H1 (cell line): ENCODE results near the gene PIK3R3. TPM values are rescaled to one million over a fixed set of nuclear protein-coding genes. Genes with fewer than 3 reads are reported as not detected.

ENCODE experiments used
- CTCF ChIA-PET: fragments of 300-600 bp; sonication (Branson Sonifier 250); formaldehyde crosslinking; loops from one replicate; lab custom pipeline; 2021; ENCODE audit not compliant: partially characterized antibody; lab: Charles Lee
- POLR2A ChIA-PET: fragments of 300-600 bp; sonication (Branson Sonifier 250); formaldehyde crosslinking; loops from one replicate; lab custom pipeline; 2021; ENCODE audit warnings: inconsistent platforms; ENCODE audit not compliant: partially characterized antibody; lab: Charles Lee
- DNase-seq, 2 experiments: peaks; one replicate each; pipeline versions ENCODE4 v3.0.0 to v3.0.0-alpha.2; 2010 to 2022; ENCODE audit warnings: low spot score in 2 of 2, low read depth in 1 of 2, mixed read lengths in 1 of 2
- FAIRE-seq: peaks from 2 replicates; lab custom pipeline; 2011; peaks lifted over from hg19 to GRCh38; lab: Jason Lieb, UNC
- H2AFZ ChIP-seq: 2 replicates; pipeline ENCODE4 v1.8.1; 2012; ENCODE audit warnings: low read length, inconsistent platforms
- H2AK5ac ChIP-seq: 2 replicates; pipeline ENCODE4 v1.6.1; 2013; ENCODE audit warnings: low read depth, low read length
- H2BK120ac ChIP-seq: replicated peaks from 2 replicates; pipeline ENCODE3; 2013; ENCODE audit warnings: low read depth, low read length, inconsistent platforms
- H2BK12ac ChIP-seq: 2 replicates; pipeline ENCODE4 v1.6.1; 2013; ENCODE audit warnings: low read depth, low read length
- H2BK15ac ChIP-seq: 2 replicates; pipeline ENCODE4 v1.6.1; 2013; ENCODE audit warnings: low read length
- H2BK20ac ChIP-seq: 2 replicates; pipeline ENCODE4 v1.6.1; 2013; ENCODE audit warnings: low read length
- H2BK5ac ChIP-seq: 2 replicates; pipeline ENCODE4 v1.6.1; 2013; ENCODE audit warnings: low read depth, low read length
- H3K14ac ChIP-seq: 2 replicates; pipeline ENCODE4 v1.6.1; 2013; ENCODE audit warnings: inconsistent platforms; ENCODE audit not compliant: insufficient read length
- H3K18ac ChIP-seq: 2 replicates; pipeline ENCODE4 v1.6.1; 2013; ENCODE audit warnings: low read length; ENCODE audit errors: extremely low read depth
- H3K23ac ChIP-seq: 2 replicates; pipeline ENCODE4 v1.6.1; 2013; ENCODE audit warnings: inconsistent platforms; ENCODE audit not compliant: insufficient read length
- H3K23me2 ChIP-seq: 2 replicates; pipeline ENCODE4 v1.6.1; 2013; ENCODE audit warnings: low read depth, low read length
- H3K27ac ChIP-seq: 2 replicates; pipeline ENCODE4 v1.6.1; 2011; ENCODE audit warnings: low read depth, low read length, inconsistent platforms
- H3K27me3 ChIP-seq, 4 experiments: replicated peaks in 1 of 4; 1 replicate in 1 of 4; 2 replicates in 3 of 4; pipeline versions ENCODE4 v1.6.1 to v1.8.1; 2011 to 2013; ENCODE audit warnings: low read length in 3 of 4, mild to moderate bottlenecking in 3 of 4, inconsistent platforms in 2 of 4, mixed read lengths in 2 of 4, moderate library complexity in 1 of 4; ENCODE audit not compliant: control insufficient read depth in 3 of 4, insufficient read depth in 3 of 4; ENCODE audit errors: extremely low read depth in 1 of 4
- H3K36me3 ChIP-seq, 4 experiments: 2 replicates each; pipeline versions ENCODE4 v1.6.1 to v1.8.1; 2011 to 2013; ENCODE audit warnings: mild to moderate bottlenecking in 4 of 4, low read length in 3 of 4, moderate library complexity in 2 of 4, control low read depth in 1 of 4, inconsistent platforms in 1 of 4; ENCODE audit not compliant: insufficient read depth in 4 of 4, control insufficient read depth in 2 of 4
- H3K4ac ChIP-seq: replicated peaks from 2 replicates; pipeline ENCODE3; 2013; ENCODE audit warnings: low read length, low read depth, mixed read lengths, inconsistent platforms; ENCODE audit not compliant: insufficient read length
- H3K4me1 ChIP-seq, 4 experiments: replicated peaks in 1 of 4; 1 replicate in 1 of 4; 2 replicates in 3 of 4; pipeline versions ENCODE4 v1.6.1 to v1.8.1; 2011 to 2013; ENCODE audit warnings: low read length in 3 of 4, inconsistent platforms in 2 of 4, mixed read lengths in 1 of 4; ENCODE audit not compliant: insufficient read depth in 4 of 4, control insufficient read depth in 3 of 4
- H3K4me2 ChIP-seq, 2 experiments: 2 replicates each; pipeline versions ENCODE4 v1.6.1 to v1.8.1; 2011 to 2013; ENCODE audit warnings: low read depth in 2 of 2, low read length in 2 of 2, control low read depth in 1 of 2, inconsistent platforms in 1 of 2, mild to moderate bottlenecking in 1 of 2; ENCODE audit not compliant: insufficient read depth in 1 of 2
- H3K4me3 ChIP-seq, 4 experiments: fragments of 200-600, 300-600 bp in 1 of 4; sonication (generic), shearing (Covaris generic), sonication (Bioruptor Twin) in 1 of 4; 2 replicates each; pipeline versions ENCODE4 v1.5.1 to v1.8.1; 2011 to 2016; ENCODE audit warnings: low read length in 4 of 4, low read depth in 3 of 4, control low read depth in 2 of 4, inconsistent platforms in 2 of 4, mild to moderate bottlenecking in 2 of 4, mixed read lengths in 1 of 4, moderate library complexity in 1 of 4; ENCODE audit not compliant: insufficient read depth in 2 of 4; ENCODE audit errors: extremely low read depth in 1 of 4
- H3K56ac ChIP-seq: replicated peaks from 2 replicates; pipeline ENCODE3; 2013; ENCODE audit warnings: low read depth, mild to moderate bottlenecking, mixed read lengths, low read length, inconsistent platforms; ENCODE audit not compliant: insufficient read length
- H3K79me1 ChIP-seq: 2 replicates; pipeline ENCODE4 v1.6.1; 2013; ENCODE audit warnings: low read depth, low read length, control low read depth
- H3K79me2 ChIP-seq, 2 experiments: 2 replicates each; pipeline versions ENCODE4 v1.6.1 to v1.8.1; 2012 to 2013; ENCODE audit warnings: low read length in 2 of 2, mild to moderate bottlenecking in 2 of 2, inconsistent platforms in 1 of 2; ENCODE audit not compliant: insufficient read depth in 2 of 2, control insufficient read depth in 1 of 2
- H3K9ac ChIP-seq, 4 experiments: replicated peaks in 1 of 4; 1 replicate in 1 of 4; 2 replicates in 3 of 4; pipeline versions ENCODE4 v1.6.1 to v1.8.1; 2011 to 2013; ENCODE audit warnings: low read depth in 3 of 4, low read length in 3 of 4, control low read depth in 2 of 4, mild to moderate bottlenecking in 2 of 4, moderate library complexity in 2 of 4, inconsistent platforms in 1 of 4; ENCODE audit errors: extremely low read depth in 1 of 4
- H3K9me3 ChIP-seq, 2 experiments: 2 replicates each; pipeline versions ENCODE4 v1.6.1 to v1.8.1; 2012 to 2013; ENCODE audit warnings: mild to moderate bottlenecking in 2 of 2, moderate library complexity in 2 of 2, control low read depth in 1 of 2, inconsistent platforms in 1 of 2, low read depth in 1 of 2, low read length in 1 of 2, mixed read lengths in 1 of 2; ENCODE audit not compliant: insufficient read depth in 2 of 2
- H4K20me1 ChIP-seq, 2 experiments: replicated peaks in 1 of 2; 2 replicates each; pipeline versions ENCODE3 to v1.8.1; 2011 to 2013; ENCODE audit warnings: inconsistent platforms in 2 of 2, low read length in 2 of 2, mild to moderate bottlenecking in 1 of 2; ENCODE audit not compliant: insufficient read depth in 2 of 2, control insufficient read depth in 1 of 2
- H4K5ac ChIP-seq: 2 replicates; pipeline ENCODE4 v1.6.1; 2013; ENCODE audit warnings: low read length, low read depth, mixed read lengths, inconsistent platforms; ENCODE audit not compliant: insufficient read length
- H4K8ac ChIP-seq: 2 replicates; pipeline ENCODE4 v1.8.0; 2013; ENCODE audit warnings: mild to moderate bottlenecking, moderate library complexity, low read length, inconsistent platforms; ENCODE audit not compliant: insufficient read depth; ENCODE audit errors: extremely low read depth
- H4K91ac ChIP-seq: replicated peaks from 2 replicates; pipeline ENCODE3; 2013; ENCODE audit warnings: low read length, mixed read lengths, inconsistent platforms; ENCODE audit not compliant: insufficient read length
- BCL11A ChIP-seq, 2 experiments: IDR thresholded peaks; one replicate each; pipeline ENCODE4 v1.6.1; 2011; ENCODE audit warnings: low read depth in 2 of 2, low read length in 2 of 2, mild to moderate bottlenecking in 2 of 2
- CREB1 ChIP-seq: IDR thresholded peaks from 2 replicates; pipeline ENCODE4 v1.6.1; 2012; ENCODE audit warnings: inconsistent platforms
- HDAC6 ChIP-seq: IDR thresholded peaks from one replicate; pipeline ENCODE4 v1.7.1; 2012; ENCODE audit warnings: low read depth, mild to moderate bottlenecking, inconsistent platforms, low read length, moderate library complexity
- KDM1A ChIP-seq: fragments of 200-600, 300-600 bp; sonication (generic); IDR thresholded peaks from 2 replicates; pipeline ENCODE4 v1.7.1; 2016; ENCODE audit warnings: mild to moderate bottlenecking, low read length, borderline replicate concordance
- MAFK ChIP-seq: IDR thresholded peaks from 2 replicates; pipeline ENCODE4 v1.6.1; 2012; ENCODE audit warnings: low read depth, mild to moderate bottlenecking, improper control_type of control experiment, low read length
- NRF1 ChIP-seq: IDR thresholded peaks from 2 replicates; pipeline ENCODE4 v1.6.1; 2011; ENCODE audit warnings: mild to moderate bottlenecking, low read depth, low read length, improper control_type of control experiment
- POLR2AphosphoS5 ChIP-seq: IDR thresholded peaks from 2 replicates; pipeline ENCODE4 v1.6.1; 2011; ENCODE audit warnings: low read depth, low read length
- POU5F1 ChIP-seq: IDR thresholded peaks from 2 replicates; pipeline ENCODE4 v1.6.1; 2011; ENCODE audit warnings: low read depth, mild to moderate bottlenecking, low read length, moderate library complexity
- RAD21 ChIP-seq, 2 experiments: IDR thresholded peaks in 1 of 2; conservative IDR thresholded peaks in 1 of 2; 2 replicates each; pipeline ENCODE4 v1.6.1; 2011; ENCODE audit warnings: low read depth in 2 of 2, low read length in 2 of 2, improper control_type of control experiment in 1 of 2, inconsistent platforms in 1 of 2, mild to moderate bottlenecking in 1 of 2, moderate library complexity in 1 of 2
- RNF2 ChIP-seq: fragments of 200-900, 300-1000 bp; sonication (generic); IDR thresholded peaks from 2 replicates; pipeline ENCODE4 v1.7.1; 2016; ENCODE audit warnings: borderline replicate concordance, low read depth, mild to moderate bottlenecking, antibody characterized with exemption, low read length; ENCODE audit not compliant: poor library complexity, severe bottlenecking; ENCODE audit errors: missing control alignments
- RXRA ChIP-seq: IDR thresholded peaks from 2 replicates; pipeline ENCODE4 v1.6.1; 2011; ENCODE audit warnings: low read depth, mild to moderate bottlenecking, low read length, moderate library complexity; ENCODE audit not compliant: insufficient read depth
- SIN3A ChIP-seq, 2 experiments: IDR thresholded peaks in 1 of 2; conservative IDR thresholded peaks in 1 of 2; 2 replicates each; pipeline ENCODE4 v1.6.1; 2011 to 2012; ENCODE audit warnings: low read length in 2 of 2, improper control_type of control experiment in 1 of 2, low read depth in 1 of 2, mild to moderate bottlenecking in 1 of 2
- SP1 ChIP-seq: IDR thresholded peaks from 2 replicates; pipeline ENCODE4 v1.6.1; 2011; ENCODE audit warnings: low read depth, low read length
- TEAD4 ChIP-seq: IDR thresholded peaks from 2 replicates; pipeline ENCODE4 v1.6.1; 2012; ENCODE audit warnings: low read depth, low read length, inconsistent platforms, mixed read lengths
- YY1 ChIP-seq: IDR thresholded peaks from 2 replicates; pipeline ENCODE4 v1.6.1; 2011; ENCODE audit warnings: low read depth, mild to moderate bottlenecking, low read length
- WGBS, 2 experiments: shearing (Covaris generic) in 1 of 2; methylation state at CpG; one replicate each; pipeline versions ENCODE4 v1.1.6 to v1.1.7; 2013 to 2015; ENCODE audit warnings: low lambda C conversion rate in 2 of 2, mixed read lengths in 2 of 2, inconsistent platforms in 1 of 2, low coverage in 1 of 2, missing lambda C conversion rate in 1 of 2; ENCODE audit not compliant: insufficient replicate concordance in 2 of 2, insufficient coverage in 1 of 2, insufficient read length in 1 of 2; ENCODE audit errors: extremely low coverage in 1 of 2, missing lambda C conversion rate in 1 of 2; 5-methylcytosine and 5-hydroxymethylcytosine counted together
- polyA plus RNA-seq, 7 experiments: library from polyadenylated mRNA; depleted of rRNA in 3 of 7; stranded (reverse) in 5 of 7; unstranded in 2 of 7; fragments of >200 nt in 5 of 7; fragments of 200-250 nt in 2 of 7; gene quantifications; 1 replicate in 5 of 7; 2 replicates in 1 of 7; 4 replicates in 1 of 7; pipeline versions ENCODE4 v1.2.1 to v1.2.3, GENCODE V29; 2011 to 2013; ENCODE audit warnings: missing spikeins in 2 of 7, mixed read lengths in 2 of 7
- total RNA-seq: library from RNA; stranded (reverse); fragmentation: NEBNext Ultra II Directional; extraction: Animal tissue kit (Norgen Biotek cat#: 25700); gene quantifications from 2 replicates; pipeline ENCODE4 v1.2.1, GENCODE V29; 2021

Gene PIK3R3
- total and polyA plus RNA-seq, 2 of the 8 experiments (the other 6 are each of a cell fraction or from before 2014, with no cell fraction given): 5.3 to 13.6 TPM

GRCh38 chr1:46150085-46150484, 17.7 kb upstream of the PIK3R3 start:
- H2AK5ac ChIP-seq: no peak overlapping the region
- H3K4me3 ChIP-seq: no peak overlapping the region
- WGBS, 2 experiments: 90% methylated on average over 2 of the region's 2 CpGs; no CpG with 5 or more reads in 1 of the 2 experiments
- H3K27me3 ChIP-seq: no peaks in the 10 kb centered on the region
- H3K4ac ChIP-seq: no peak overlapping the region
- H4K8ac ChIP-seq: no peak overlapping the region
- H3K4me1 ChIP-seq: no peaks in the 10 kb centered on the region
- CTCF ChIA-PET: no interaction called here
- no peak overlapping the region for H2BK15ac ChIP-seq
- no peak overlapping the region for H2AFZ ChIP-seq
- H3K27ac ChIP-seq: no peak overlapping the region
- no peak overlapping the region for H2BK12ac ChIP-seq
- H2BK20ac ChIP-seq: no peak overlapping the region
- H4K91ac ChIP-seq: no peak overlapping the region
- FAIRE-seq: no peak
- no peaks in the 10 kb centered on the region for H3K79me1 ChIP-seq
- no peak overlapping the region for H3K4me2 ChIP-seq
- no peak overlapping the region for H3K9ac ChIP-seq
- H3K23me2 ChIP-seq: no peaks in the 10 kb centered on the region; the same call in 1 of the 2 replicates
- H2BK120ac ChIP-seq: no peak overlapping the region
- no peaks in the 10 kb centered on the region for H3K9me3 ChIP-seq
- H3K14ac ChIP-seq: no peak overlapping the region
- H2BK5ac ChIP-seq: no peak overlapping the region
- H4K5ac ChIP-seq: no peak overlapping the region
- H3K79me2 ChIP-seq: no peaks in the 10 kb centered on the region
- no peak overlapping the region for H3K23ac ChIP-seq
- DNase-seq: no peak
- H3K36me3 ChIP-seq: no peaks in the 10 kb centered on the region
- H3K18ac ChIP-seq: no peak overlapping the region
- POLR2A ChIA-PET: interaction anchor here (1.0 kb wide), 1 partner anchor 18 kb away, joined by 3 read pairs; the partner anchor contains the start of gene PIK3R3
- H3K56ac ChIP-seq: no peak overlapping the region
- H4K20me1 ChIP-seq: no peaks in the 10 kb centered on the region
- TF ChIP-seq RNF2 (no peak), KDM1A (no peak), SIN3A (conservative IDR thresholded peaks at IDR 0.05 in 1 of 2, IDR thresholded peaks at IDR 0.05 in 1 of 2; ENCODE audit: low read depth in 1 of 2, low read length in 2 of 2) (no peak), TEAD4 (no peak), BCL11A (IDR thresholded peaks at IDR 0.05; ENCODE audit: low read depth in 2 of 2, low read length in 2 of 2) (no peak), POLR2AphosphoS5 (no peak), SP1 (no peak), CREB1 (no peak), YY1 (no peak), HDAC6 (no peak), RXRA (no peak), MAFK (no peak), POU5F1 (no peak), RAD21 (IDR thresholded peaks at IDR 0.05 in 1 of 2, conservative IDR thresholded peaks at IDR 0.05 in 1 of 2; ENCODE audit: low read depth in 2 of 2, low read length in 2 of 2) (no peak), NRF1 (no peak)
